HG03354 (cell line): ENCODE results near the gene GALNT6.

Source experiments
- ATAC-seq: cut with Tn5 transposase; IDR thresholded peaks from one replicate; pipeline ENCODE4 v1.9.1; 2021; ENCODE audit warnings: mild to moderate bottlenecking; ENCODE audit not compliant: unreplicated experiment, poor library complexity, severe bottlenecking

The GALNT6 gene

DNA sequence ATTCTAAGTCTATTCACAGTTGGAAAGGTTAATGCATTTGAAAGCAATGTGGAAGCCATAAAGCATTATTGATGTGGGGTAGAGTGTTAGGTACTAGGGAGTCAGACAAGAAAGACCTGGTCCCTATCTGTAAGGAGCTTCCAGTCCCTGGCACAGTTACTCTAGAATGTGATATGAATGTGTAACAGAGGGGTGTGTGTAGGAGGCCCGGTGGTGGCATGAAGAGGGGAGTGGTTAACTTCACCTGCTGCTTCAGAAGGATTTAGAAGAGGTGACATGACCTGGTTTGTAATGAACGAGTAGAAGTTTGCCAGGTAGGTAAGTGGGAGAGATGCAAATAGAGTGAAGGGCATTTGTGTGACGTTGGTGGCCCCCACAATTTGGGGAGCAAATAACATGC is 15.1 kb upstream of the GALNT6 start:
- ATAC-seq = no peak

DNA sequence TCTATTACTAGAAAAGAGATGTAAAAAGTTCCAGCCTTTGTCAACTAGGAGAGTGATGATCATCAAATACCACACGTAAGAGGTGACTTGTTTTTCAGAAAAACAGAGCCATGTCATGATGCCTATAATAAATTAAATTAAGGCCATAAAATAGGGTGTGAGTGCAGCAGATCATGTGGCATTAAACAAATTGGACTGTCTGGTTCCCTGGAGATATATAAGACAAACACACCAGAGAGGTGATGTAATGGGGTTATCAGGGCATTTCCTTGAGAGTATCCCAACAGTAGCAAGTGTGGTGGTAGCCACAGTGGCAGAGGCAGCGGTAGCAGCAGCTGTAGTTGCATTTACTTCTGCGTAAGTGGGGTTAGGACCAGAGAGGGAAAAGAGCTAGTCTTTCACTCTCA is 14.6 kb upstream of the GALNT6 start:
- ATAC-seq = no peak

DNA sequence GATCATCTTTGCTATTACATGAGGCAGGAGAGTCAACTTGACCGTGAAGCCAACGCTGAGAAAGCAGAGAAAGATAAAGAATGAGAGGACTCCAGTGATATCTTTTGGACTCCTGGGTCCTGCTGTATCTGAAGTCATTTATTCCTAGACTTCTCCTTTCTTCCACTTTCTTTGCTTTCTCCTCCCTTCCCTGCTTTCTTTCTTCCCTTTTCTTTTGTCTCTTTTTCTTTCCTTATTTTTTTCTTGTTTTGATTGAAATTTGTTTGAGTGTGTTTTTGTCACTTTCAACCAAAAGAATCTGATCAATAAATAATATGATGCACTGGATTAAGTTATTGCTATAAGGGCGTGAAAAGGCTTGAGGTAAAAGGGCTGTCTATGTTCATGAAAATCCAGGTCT is 13.4 kb upstream of the GALNT6 start:
- ATAC-seq = no peak

DNA sequence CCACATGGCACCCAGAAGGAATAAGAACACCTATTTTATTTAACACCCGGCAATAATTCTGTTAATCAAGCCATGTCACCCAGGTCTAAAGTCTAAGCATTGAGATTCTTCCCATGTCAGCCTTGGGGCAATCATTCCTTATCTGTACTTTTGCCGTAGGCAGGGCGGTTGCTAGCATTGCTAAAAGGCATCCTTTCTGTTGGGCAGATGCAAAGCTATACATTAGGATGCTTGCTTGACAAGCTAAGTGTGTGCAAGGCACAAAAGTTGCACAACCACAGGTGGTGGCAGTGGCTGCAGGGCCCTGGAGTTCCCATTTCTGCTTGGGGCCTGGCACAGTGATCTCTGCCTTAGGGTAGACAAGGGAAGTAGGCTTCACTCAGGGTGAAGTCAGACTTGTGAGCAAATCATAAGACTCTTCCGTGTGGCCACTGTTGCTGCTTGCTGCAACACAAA is 12.5 kb upstream of the GALNT6 start:
- ATAC-seq = no peak

DNA sequence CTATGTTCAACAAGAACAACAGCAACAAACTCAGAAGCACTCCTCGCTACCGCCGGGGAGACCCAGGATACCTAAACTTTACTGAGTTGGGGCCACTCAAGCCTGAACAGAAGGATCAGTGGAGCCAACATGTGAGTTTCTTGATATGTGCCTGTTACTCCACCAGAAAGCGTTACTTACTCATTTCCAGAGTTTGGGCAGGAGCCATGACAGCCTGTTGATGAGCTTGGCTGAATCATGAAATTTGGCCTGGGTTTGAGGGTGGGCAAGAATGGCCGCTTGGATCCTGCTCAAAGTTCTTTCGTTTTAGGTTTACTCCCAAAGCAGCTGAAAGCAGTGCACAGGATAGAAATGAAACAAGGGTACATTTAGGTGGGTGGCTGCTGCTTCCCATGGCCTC is 12.0 kb upstream of the GALNT6 start:
- ATAC-seq = no peak

DNA sequence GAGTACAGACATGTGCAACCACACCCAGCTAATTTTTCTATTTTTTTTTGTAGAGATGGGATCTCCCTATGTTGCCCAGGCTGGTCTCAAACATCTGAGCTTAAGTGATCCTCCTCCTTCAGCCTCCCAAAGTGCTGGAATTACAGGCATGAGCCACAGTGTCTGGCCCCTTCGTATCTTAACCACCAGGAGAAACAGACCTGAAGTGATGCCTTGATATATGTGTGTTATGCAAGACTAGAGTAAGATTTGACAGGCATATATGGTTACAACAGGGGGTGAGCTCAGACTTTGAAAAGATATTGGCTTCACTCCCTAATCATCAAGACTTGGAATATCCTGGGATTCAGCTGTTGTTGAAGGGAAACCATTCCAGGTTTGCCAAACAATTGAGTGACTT is 10.7 kb upstream of the GALNT6 start:
- no peak for ATAC-seq

DNA sequence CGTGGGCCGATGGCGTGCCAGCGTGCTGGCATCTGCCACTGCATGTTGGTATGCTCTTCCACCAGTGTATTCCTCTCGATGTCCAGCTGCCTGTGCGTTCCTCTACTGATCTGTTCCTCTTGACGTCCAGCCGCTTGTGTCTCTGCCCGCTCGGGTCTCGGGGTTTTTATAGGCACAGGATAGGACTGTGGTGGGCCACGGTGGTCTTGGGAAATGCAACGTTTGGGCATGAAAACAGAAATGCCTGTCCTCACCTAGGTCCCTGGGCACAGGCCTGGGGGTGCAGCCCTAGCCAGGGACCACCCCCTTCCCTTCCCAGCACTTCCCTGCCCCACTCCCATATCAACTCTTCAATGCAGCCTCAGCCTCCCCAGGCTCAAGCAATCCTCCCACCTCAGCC is 10.3 kb upstream of the GALNT6 start:
- no peak for ATAC-seq

DNA sequence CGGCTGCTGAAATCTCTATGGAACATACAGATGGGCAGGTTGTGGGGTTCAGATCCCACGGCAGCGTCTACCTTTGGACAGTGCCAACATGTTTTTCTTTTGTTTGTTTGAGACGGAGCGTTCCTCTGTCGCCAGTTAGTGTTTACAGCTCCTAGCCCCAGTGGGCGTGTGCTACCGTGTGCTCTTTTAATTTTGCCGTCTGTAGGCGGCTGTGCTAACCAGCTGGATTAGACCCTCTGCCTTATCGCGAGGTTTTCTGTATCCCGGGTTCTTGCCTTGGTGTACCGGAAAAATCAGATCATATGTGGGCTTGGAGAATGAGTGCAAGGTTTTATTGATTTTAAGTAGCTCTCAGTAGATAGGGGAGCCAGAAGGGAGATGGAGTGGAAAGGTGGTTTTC is 9.8 kb upstream of the GALNT6 start:
- ATAC-seq = no peak

DNA sequence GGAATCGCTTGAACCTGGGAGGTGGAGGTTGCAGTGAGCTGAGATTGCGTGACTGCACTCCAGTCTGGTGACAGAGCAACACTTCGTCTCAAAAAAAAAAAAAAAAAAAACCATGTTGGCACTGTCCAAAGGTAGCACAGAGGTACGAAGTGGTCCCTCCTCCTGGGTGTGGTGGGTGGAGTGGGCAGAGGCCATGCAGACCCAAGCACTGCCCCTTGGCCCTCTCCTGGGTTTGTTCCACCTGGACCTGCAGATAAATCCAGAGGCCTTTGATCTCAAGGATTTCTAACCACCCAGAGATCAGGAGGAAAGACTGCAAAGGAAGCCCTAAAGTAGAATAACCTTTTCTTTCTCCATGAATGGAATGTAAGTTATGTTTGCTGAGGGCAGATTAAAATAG is 8.7 kb upstream of the GALNT6 start:
- ATAC-seq = no peak

DNA sequence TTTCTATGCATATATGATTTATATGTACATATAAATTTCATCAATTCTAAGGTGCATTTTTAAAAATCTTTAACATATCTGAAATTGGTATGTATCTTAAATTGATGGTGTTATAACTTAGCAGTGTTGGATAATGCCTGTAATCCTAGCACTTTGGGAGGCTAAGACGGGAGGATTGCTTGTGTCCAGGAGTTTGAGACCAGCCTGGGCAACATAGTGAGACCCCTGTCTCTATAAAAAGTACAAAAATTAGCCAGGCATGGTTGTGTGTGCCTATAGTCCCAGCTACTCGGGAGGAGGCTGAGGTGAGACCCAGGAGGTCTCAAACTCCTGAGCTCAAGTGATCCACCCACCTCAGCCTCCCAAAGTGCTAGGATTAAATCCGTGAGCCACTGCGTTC is 6.5 kb upstream of the GALNT6 start:
- no peak for ATAC-seq

DNA sequence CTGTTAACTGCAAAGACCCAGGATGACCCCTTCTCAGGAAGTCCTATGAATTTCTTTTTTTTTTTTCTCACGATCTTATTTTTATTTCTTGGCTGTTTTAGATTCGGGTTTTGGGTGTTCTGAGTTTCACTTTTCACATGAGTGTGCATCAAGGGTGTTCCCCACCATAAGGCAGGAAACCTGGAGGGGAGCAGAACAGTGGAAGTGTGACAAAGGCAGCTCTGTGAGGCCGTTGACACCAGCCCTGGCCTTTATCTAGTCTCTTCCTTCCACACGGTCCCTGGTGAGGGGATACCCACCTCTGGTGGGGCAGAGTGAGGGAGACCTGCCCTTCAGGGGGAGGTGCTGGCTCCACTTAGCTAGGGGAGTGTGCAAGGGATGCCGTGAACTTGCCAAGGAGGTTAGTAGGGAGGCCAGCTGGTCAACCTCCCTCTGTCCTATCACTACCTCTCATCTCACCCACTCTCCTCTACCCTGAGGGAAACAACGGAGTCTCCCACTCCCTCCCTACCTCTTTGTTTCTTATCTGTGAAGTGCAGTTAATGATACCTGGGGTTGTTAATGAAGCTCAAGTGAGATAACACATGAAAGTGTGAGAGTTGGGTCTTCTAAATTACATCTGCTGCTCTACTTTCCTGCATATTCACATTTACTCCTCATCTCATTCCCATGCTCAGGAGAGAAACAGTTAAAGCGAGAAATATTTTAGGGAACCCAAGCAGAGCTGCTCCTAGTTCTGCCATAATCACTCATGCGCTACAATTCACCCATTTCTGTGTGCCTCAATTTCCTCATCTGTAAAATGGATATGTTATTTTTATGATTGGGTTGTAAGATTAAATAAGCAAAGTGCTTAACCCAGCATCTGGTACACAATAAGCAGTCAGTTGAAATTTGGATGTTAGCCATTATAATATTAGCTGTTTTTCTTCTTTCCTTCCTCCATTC is 4.4 kb upstream of the GALNT6 start:
- ATAC-seq = peak; percentile 33

DNA sequence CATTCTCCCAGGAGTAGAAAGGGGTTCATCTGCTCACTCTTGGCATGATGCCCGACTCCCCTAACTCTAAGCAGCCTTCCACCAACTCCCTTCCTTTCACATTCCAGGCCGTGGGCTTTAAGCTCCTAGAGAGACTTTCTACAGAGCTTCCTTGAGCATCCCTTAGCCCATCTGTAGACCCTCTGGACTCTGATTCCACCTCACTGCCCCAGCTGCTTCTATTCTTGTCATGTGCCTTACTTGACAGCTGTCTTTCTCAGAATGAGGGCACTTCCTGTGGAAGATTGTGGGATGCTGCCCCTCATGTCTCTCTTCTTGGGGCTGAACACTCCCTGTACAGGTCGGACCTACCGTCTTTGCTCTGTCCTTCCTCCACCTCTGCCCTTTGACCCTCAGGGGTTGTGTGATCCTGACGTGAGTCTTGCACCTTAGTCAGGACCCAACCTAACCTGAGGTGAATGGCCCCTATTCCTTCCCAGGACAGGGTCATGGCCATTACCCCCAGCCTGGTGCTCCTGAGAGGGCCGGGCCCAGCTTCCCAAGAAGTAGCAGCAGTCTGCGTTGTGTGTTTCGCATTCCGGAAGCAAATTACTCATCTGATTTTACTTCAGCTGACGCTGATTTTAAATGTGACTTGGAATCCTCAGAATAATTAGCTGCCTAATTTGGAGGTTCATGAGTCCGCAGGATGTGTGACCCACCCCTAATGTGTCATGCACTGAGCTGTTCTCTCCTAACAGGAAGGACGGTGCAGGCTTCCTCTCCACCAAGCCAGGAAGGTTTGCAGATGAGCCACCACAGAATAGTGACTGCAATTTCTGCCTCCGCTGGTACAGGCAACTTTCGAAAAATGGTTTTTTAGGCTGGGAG is 2.7 kb upstream of the GALNT6 start:
- ATAC-seq = no peak

DNA sequence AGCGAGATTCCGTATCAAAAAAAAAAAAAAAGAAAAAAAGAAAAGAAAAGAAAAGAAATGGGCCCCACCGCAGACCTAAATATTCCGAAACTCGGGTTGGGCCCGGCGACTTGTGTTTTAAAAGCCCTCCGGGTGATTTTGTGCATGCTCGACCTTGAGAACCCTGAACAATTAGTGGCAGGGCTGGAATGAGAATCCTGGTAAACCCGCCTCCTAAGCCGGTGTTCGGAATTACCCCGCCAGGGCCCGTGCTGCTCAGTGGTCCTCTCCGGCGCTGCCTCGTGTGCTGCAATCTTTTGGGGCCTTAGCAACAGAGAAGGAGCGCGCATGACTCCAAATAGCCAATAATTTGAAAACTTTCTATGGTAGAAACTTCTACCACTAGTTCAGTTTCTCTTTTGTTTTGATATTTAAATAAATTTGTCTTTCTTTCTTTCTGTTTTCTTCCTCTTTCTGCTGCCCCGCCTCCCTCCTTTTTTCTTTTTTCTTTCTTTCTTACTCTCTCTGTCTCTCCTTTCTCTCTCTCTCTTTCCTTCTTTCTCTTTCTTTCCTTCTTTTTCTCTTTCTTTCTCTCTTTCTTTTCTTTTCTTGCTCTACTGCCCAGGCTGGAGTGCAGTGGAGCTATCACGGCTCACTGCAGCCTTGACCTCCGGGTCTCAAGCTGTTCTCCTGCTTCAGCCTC is 1.5 kb upstream of the GALNT6 start:
- ATAC-seq = peak; percentile 27

DNA sequence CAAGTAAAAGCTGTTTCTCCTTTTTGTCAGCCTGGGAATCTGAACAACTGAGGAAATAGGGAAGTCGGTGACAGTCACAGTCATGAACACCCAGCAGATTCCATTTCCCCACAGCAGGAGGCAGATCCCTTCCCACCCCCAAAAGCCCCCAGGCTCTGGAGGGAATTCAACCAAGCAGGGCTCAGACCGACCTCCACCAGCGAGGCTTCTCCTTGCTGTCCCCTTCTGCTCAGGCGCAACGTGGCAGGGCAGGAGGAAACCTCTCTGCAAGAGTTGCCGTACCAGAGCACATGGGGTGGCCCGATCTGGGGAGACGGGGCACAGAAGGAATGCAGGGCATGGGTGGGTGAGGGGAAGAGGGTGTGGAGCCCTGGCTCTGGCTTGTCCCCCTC is 319 bp downstream of the GALNT6 start:
- peak; percentile 18 for ATAC-seq

DNA sequence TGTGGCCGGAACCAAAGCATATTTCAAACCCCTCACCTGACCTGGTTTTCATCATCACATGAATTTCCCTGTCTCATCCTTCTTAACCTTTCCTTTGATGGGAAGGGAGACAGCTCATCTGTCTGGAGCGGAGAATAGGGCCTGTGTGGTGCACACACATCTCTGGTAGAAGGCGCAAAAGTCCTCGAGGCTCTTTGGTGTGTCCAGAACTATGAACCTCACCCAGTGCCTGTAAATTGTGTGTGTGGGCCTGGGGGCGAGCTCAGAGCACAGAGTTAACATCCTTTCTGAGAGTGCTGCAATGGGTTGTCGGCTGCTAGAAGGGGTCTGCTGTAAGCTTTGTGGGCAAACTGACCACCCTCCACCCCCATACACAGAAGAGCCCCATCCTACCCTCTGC is 749 bp downstream of the GALNT6 start:
- ATAC-seq = no peak

DNA sequence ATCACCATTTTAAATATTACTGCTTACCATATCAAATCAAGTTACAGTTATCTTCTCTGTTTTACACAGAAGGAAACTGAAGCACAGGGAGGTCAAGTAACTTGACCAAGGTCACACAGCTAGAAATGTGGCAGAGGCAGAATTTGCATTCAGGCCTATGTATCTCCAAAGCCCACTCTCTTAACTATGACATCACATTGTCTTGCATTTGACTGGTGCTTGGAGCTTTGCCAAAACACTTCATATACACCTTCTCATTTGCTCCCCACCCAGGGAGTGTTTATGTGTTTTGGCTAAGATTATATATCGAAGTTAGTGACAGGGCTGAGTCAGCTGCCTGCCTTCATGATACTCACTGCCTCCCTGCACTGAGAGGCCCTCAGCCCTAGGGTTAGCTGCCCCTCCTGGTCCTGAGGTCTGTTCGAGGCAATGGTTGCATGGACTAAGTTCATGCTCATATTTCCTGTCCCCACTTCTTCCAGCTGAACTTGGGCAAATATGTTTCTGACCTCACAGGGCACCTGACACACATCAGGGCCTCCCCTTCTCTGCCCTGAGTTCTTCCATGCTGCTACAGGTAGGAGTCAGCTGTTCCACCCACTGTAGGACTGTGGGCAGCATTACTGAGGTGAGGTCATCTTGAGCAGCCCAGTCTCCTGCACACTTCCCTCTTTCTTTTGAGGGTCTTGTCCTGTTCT is 1.8 kb downstream of the GALNT6 start:
- ATAC-seq = no peak

DNA sequence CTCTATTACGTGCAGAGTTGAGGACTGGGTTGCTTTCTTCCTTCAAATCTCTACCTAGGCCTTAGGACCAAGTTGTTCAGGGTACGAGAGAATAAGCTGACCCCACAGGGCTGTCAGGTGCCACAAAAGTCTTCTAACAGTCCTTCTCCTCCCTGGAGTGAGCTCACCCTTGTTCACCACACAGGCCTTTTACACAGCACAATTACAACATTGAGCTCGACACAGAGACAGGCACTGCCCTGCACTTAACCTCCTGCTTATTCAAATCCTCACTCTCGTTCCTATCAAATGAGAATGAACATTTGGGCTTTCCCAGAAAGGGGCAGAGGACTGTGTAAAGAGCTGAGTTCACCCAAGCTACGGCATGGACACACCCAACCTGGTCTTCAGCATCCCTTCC is 2.4 kb downstream of the GALNT6 start:
- ATAC-seq = no peak

DNA sequence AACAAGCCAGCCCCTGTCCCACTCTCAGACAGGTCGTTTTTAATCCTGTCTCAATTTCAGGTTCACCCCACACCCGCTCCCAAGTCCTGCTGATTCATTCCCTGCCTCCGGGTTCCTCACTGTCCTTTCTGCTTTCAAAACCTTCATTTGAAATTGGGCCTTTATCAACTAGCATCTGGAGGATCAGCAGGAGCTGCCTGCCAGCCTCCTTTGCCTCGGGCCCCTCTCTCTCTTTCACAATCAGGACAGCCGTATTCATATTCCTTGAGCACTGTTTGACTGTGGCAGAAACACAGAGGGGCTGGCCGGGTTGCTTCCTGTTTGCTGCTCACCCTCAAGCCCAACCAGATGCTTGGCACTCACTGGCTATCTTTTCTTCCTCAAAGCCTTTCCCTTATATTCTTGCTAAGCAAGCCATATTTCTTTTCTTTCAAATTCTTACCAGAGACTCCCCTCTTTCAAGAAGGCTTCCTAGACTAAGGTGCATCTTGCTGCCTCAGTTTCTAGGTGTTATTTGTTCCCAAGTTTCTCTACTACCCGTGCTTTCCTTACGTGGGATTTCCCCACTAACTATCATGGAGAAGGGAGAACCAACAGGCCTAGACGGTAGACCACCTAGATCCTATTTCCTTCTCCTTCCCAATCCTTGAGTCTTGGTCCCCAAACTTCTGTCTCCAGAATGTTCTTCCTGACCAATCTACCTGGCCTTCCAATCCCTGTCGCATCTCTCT is 3.0 kb downstream of the GALNT6 start:
- no peak for ATAC-seq

DNA sequence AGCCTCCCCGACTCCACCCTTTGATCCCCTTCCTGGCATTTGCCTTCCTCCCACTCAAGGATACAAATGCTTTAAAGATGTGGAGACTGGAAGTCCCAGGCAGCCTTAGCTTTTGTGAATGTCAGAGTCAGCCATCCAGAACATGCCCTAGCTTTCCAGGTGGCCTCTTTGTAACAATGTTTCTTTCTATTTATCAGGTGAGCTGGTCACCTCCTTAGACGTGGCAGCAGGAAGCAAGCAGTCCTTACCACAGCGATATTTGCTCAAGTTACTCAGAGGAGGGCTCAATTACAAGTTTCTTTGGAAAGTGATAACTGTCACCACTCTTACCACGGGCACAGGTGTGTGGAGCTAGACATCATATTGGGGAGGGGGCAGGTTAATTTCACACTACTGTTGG is 4.9 kb downstream of the GALNT6 start:
- no peak for ATAC-seq
